GM12874 (cell line): ENCODE measurements around the gene LCORL.

Experiments used
- CTCF ChIP-seq: IDR thresholded peaks from 2 replicates; pipeline ENCODE4 v1.5.1; 2011; ENCODE audit warnings: low read depth, mild to moderate bottlenecking, control low read depth, low read length, moderate library complexity; ENCODE audit not compliant: insufficient read depth

The LCORL gene

GRCh38 chr4:17867276-17867675 lies 154.3 kb downstream of the LCORL start:
- no peak for TF ChIP-seq CTCF

DNA sequence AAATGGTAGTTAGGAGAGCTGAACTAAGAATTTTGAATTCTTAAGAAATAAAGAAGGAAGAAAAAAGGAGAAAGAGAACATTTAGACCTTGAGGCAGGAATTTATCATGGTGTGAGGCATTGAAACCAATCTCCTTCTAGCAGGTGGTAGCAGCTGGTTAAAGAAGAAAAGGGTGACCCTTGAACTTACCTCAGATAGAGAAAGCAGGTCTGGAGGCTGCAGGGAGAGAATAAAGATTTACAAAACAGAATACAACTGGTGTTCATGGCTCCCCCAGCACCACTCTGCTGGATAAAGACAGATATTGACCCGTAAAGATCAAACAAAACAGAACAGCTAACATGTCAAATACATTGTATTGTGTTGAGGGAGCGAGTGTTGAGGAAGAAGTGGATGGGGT lies 154.7 kb downstream of the LCORL start:
- no peak for TF ChIP-seq CTCF

DNA sequence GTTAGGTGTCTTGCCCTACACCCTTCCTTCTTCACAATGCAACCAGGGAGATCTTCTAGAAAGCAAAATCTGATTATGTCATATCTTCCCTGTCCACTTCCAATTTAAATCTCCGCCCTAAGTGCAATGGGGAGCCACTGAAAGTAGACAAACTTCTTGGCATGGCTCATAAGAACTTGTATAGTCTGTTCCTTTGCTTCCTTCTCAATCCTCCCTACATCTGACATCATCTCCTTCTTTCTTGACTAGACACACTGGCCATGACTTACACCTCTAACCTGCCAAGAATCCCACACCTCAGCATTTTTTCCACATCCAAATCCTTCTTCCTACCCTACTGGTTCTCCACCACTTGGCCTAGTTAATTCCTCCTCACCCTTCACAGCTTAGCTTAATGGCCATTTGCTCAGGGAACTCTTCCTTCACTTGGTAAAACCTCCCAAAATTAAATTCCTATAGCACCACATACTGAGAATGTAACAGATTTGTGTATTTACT lies 155.6 kb downstream of the LCORL start:
- TF ChIP-seq CTCF = no peak

DNA sequence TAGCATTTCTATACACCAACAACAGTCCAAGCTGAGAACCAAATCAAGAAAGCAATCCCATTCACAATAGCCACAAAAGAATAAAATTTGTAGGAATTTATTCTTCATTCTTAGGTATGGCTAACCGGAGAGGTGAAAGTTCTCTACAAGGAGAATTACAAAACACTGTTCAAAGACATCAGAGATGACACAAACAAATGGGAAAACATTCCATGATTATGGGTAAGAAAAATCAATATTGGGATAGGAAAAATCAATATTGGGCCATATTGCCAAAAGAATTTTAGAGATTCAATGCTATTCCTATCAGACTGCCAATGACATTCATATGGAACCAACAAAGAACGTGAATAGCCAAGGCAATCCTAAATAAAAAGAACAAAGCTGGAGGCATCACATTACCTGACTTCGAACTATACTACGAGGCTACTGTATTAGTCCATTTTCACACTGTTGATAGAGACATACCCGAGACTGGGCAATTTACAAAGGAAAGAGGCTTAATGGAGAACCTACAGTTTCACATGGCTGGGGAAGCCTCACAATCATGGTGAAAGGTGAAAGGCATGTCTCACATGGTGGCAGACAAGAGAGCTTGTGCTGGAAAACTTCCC lies 161.7 kb downstream of the LCORL start:
- TF ChIP-seq CTCF = no peak

GRCh38 chr4:17854036-17854435 lies 167.5 kb downstream of the LCORL start:
- no peak for TF ChIP-seq CTCF

GRCh38 chr4:17851959-17852358 lies 169.6 kb downstream of the LCORL start:
- TF ChIP-seq CTCF = no peak

GRCh38 chr4:17846266-17846665 lies 175.3 kb downstream of the LCORL start:
- no peak for TF ChIP-seq CTCF
